ENCODE measurements around the gene SHTN1.

SHTN1 gene

GRCh38 chr10:117005026-117005526 is at the start of gene SHTN1:
SHTN1 (minus strand) TSS chr10:117005187; CDS start chr10:117005079, 108 bp downstream.
- DNase-seq = peak in 1 of 2 experiments; percentile 24

GRCh38 chr10:117053482-117053881 is 48.5 kb upstream of the SHTN1 start:
- no peak for DNase-seq

- DNase-seq = no peak
These were observed 43.0 kb upstream of the SHTN1 start for GRCh38 chr10:117047947-117048346.

GRCh38 chr10:117016266-117016665 is 11.3 kb upstream of the SHTN1 start:
- DNase-seq = no peak

GRCh38 chr10:117014835-117015234 is 9.8 kb upstream of the SHTN1 start:
- no peak for DNase-seq

GRCh38 chr10:117007080-117007479 is 2.1 kb upstream of the SHTN1 start:
- DNase-seq = no peak

- peak in 1 of 2 experiments; percentile 39 for DNase-seq
These were observed 604 bp upstream of the SHTN1 start for GRCh38 chr10:117005527-117006055.

- peak in 1 of 2 experiments; percentile 8 for DNase-seq
These were observed 561 bp downstream of the SHTN1 start for GRCh38 chr10:117004227-117005025.

GRCh38 chr10:117003336-117003735 is 1.7 kb downstream of the SHTN1 start:
- no peak for DNase-seq

- DNase-seq = peak in 1 of 2 experiments; percentile 1
These were observed 2.8 kb downstream of the SHTN1 start for GRCh38 chr10:117002206-117002605.

GRCh38 chr10:117001144-117001543 is 3.8 kb downstream of the SHTN1 start:
- no peak for DNase-seq

GRCh38 chr10:117000580-117000979 is 4.4 kb downstream of the SHTN1 start:
- DNase-seq = no peak

GRCh38 chr10:116998172-116998571 is 6.8 kb downstream of the SHTN1 start:
- no peak for DNase-seq

- DNase-seq = no peak
These were observed 8.0 kb downstream of the SHTN1 start for GRCh38 chr10:116997015-116997414.

GRCh38 chr10:116995648-116996047 is 9.3 kb downstream of the SHTN1 start:
- DNase-seq = no peak

- DNase-seq = no peak
These were observed 10.7 kb downstream of the SHTN1 start for GRCh38 chr10:116994113-116994890.

GRCh38 chr10:116993610-116994009 is 11.4 kb downstream of the SHTN1 start:
- DNase-seq = no peak

- DNase-seq = no peak
These were observed 12.8 kb downstream of the SHTN1 start for GRCh38 chr10:116992183-116992582.

GRCh38 chr10:116990276-116990800 is 14.6 kb downstream of the SHTN1 start:
- DNase-seq = no peak

GRCh38 chr10:116989439-116989838 is 15.5 kb downstream of the SHTN1 start:
- no peak for DNase-seq

- no peak for DNase-seq
These were observed 16.7 kb downstream of the SHTN1 start for GRCh38 chr10:116988311-116988710.

- DNase-seq = no peak
These were observed 19.4 kb downstream of the SHTN1 start for GRCh38 chr10:116985611-116986010.
